Retinal pigment epithelial cell (primary cell): ENCODE results near the gene XYLT1.

Source experiments
- DNase-seq: peaks from one replicate; pipeline ENCODE4 v3.0.0-alpha.2; 2010; ENCODE audit warnings: low read depth
- H3K4me3 ChIP-seq: 2 replicates; pipeline ENCODE4 v1.5.1; 2011; ENCODE audit warnings: mild to moderate bottlenecking, low read length, control low read depth, moderate library complexity
- CTCF ChIP-seq: conservative IDR thresholded peaks from 2 replicates; pipeline ENCODE4 v1.5.1; 2011; ENCODE audit warnings: low read depth, low read length, control low read depth, inconsistent platforms

The XYLT1 gene

GRCh38 chr16:17294856-17295255, 175.9 kb downstream of the XYLT1 start:
- no peak for TF ChIP-seq CTCF

GRCh38 chr16:17293813-17294558, 176.8 kb downstream of the XYLT1 start:
- DNase-seq = no peak
- no peak for TF ChIP-seq CTCF
- no peak overlapping the region for H3K4me3 ChIP-seq

More at GRCh38 chr16:17294856-17295255, 175.9 kb downstream of the XYLT1 start:
- DNase-seq = no peak
- no peak overlapping the region for H3K4me3 ChIP-seq

- no peak for TF ChIP-seq CTCF
- DNase-seq = no peak
- no peak overlapping the region for H3K4me3 ChIP-seq
Measured at GRCh38 chr16:17291289-17291688, 179.5 kb downstream of the XYLT1 start.

GRCh38 chr16:17289674-17290635, 180.8 kb downstream of the XYLT1 start:
- H3K4me3 ChIP-seq = no peak overlapping the region
- no peak for TF ChIP-seq CTCF
- no peak for DNase-seq

GRCh38 chr16:17289050-17289449, 181.7 kb downstream of the XYLT1 start:
- DNase-seq = no peak
- no peak for TF ChIP-seq CTCF
- H3K4me3 ChIP-seq = no peak overlapping the region

GRCh38 chr16:17287166-17287800, 183.5 kb downstream of the XYLT1 start:
- no peak overlapping the region for H3K4me3 ChIP-seq
- TF ChIP-seq CTCF = no peak
- no peak for DNase-seq
